Uterus (tissue), 4 donors: ENCODE measurements around the gene NDUFC1. TPM values are rescaled to one million over a fixed set of nuclear protein-coding genes. Genes with fewer than 3 reads are reported as not detected.

Source experiments
- DNase-seq, 2 donors: peaks; one replicate each; pipeline ENCODE4 v3.0.0-alpha.2; 2019 to 2020
- H3K27ac ChIP-seq, 2 donors: fragments of 200-600 bp; sonication (generic); 1 replicate in 1 of 2; 2 replicates in 1 of 2; pipeline ENCODE4 v1.5.1; 2016 to 2018
- H3K27me3 ChIP-seq, 2 donors: fragments of 200-600 bp; sonication (generic); one replicate each; pipeline ENCODE4 v1.5.1; 2018 to 2019; ENCODE audit warnings: control low read depth in 1 of 2
- H3K36me3 ChIP-seq, 2 donors: fragments of 200-600 bp; sonication (generic); one replicate each; pipeline ENCODE4 v1.5.1; 2019; ENCODE audit warnings: control low read depth in 1 of 2
- H3K4me1 ChIP-seq, 2 donors: fragments of 200-600 bp; sonication (generic); one replicate each; pipeline ENCODE4 v1.5.1; 2018 to 2019; ENCODE audit warnings: control low read depth in 1 of 2
- H3K4me3 ChIP-seq, 2 donors: fragments of 200-600 bp; sonication (generic); 1 replicate in 1 of 2; 2 replicates in 1 of 2; pipeline ENCODE4 v1.5.1; 2018 to 2019; ENCODE audit warnings: mild to moderate bottlenecking in 1 of 2
- H3K9me3 ChIP-seq, 2 donors: fragments of 200-600 bp; sonication (generic); one replicate each; pipeline ENCODE4 v1.5.1; 2019; ENCODE audit warnings: control low read depth in 1 of 2
- POLR2A ChIP-seq, 2 donors: fragments of 450-650 bp; IDR thresholded peaks; one replicate each; pipeline ENCODE4 v1.6.1; 2016; ENCODE audit warnings: antibody characterized with exemption in 2 of 2, mild to moderate bottlenecking in 1 of 2, moderate library complexity in 1 of 2
- intact Hi-C: fragments of 100-400 bp; cut with DNase I; formaldehyde crosslinking; loops from one replicate; pipeline ENCODE4 v1.15.1; 2023; ENCODE audit warnings: low total_unique reads
- total RNA-seq, 4 donors: library from RNA; depleted of rRNA in 3 of 4; stranded (reverse); fragments of >200 nt in 3 of 4; gene quantifications; one replicate each; pipeline versions ENCODE4 v1.1.0 to v1.2.4, GENCODE V29; 2014 to 2023
- TF ChIP-seq, protein P1 (sequence below), 4 experiments: fragments of 200-600 bp in 2 of 4; fragments of 450-650 bp in 2 of 4; sonication (generic) in 2 of 4; IDR thresholded peaks; one replicate each; pipeline ENCODE4 v1.5.1; 2016 to 2019; ENCODE audit warnings: antibody characterized with exemption in 4 of 4, mild to moderate bottlenecking in 2 of 4, moderate library complexity in 1 of 4
- donor health status: DM: yes; HTN: yes; CAD: no.

NDUFC1 gene
- total RNA-seq, 4 donors from 2014 or later = 0.77 to 43.8 (median 14.9) TPM

DNA sequence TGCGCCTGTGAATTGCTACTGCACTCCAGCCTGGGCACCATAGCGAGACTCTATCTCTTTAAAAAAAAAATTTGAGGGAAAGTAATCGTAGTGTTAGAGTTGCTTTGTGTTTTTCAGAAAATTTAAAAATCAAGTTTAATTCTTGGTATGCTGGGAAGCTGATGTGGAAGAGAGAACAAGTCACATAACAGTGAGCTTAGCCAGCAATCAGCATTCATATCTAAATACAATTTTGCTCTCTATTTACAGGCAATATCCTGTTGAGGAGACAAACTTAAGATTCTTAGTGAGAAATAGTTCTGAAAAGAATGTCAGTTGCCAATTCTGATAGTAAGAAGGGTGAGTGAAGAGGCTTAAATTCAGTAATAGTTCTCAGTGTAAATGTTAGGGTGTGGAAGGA lies 9.6 kb upstream of the NDUFC1 start:
- no peak overlapping the region for H3K4me3 ChIP-seq
- no peak for TF ChIP-seq POLR2A (IDR thresholded peaks at IDR 0.05)
- TF ChIP-seq, protein P1, sequence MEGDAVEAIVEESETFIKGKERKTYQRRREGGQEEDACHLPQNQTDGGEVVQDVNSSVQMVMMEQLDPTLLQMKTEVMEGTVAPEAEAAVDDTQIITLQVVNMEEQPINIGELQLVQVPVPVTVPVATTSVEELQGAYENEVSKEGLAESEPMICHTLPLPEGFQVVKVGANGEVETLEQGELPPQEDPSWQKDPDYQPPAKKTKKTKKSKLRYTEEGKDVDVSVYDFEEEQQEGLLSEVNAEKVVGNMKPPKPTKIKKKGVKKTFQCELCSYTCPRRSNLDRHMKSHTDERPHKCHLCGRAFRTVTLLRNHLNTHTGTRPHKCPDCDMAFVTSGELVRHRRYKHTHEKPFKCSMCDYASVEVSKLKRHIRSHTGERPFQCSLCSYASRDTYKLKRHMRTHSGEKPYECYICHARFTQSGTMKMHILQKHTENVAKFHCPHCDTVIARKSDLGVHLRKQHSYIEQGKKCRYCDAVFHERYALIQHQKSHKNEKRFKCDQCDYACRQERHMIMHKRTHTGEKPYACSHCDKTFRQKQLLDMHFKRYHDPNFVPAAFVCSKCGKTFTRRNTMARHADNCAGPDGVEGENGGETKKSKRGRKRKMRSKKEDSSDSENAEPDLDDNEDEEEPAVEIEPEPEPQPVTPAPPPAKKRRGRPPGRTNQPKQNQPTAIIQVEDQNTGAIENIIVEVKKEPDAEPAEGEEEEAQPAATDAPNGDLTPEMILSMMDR (IDR thresholded peaks at IDR 0.05) = no peak
- peaks cover 0 to 10% of the 10 kb centered on the region in 2 donors for H3K4me1 ChIP-seq
- H3K27ac ChIP-seq = no peak overlapping the region
- H3K27me3 ChIP-seq = no peaks in the 10 kb centered on the region
- H3K9me3 ChIP-seq = no peaks in the 10 kb centered on the region
- no peak for DNase-seq
- H3K36me3 ChIP-seq = no peaks in the 10 kb centered on the region
- intact Hi-C loops = no loop called here

DNA sequence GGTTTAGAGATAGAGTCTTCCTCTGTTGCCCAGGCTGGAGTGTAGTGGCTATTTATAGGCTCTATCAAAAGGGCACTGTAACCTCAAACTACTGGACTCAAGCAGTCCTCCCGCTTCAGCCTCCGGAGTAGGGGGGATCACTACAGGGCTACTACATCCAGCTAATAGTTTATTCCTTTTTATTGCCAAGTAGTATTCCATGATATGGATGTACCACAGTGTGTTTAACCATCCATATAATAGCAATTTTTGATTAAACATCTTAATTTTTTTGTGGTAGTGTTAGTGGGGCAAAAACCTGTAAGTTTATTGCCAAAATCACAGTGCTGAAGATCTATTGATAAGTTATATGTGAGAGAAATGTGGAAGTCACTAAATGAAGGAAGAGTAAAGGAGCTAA lies 2.6 kb upstream of the NDUFC1 start:
- no peak for TF ChIP-seq POLR2A (IDR thresholded peaks at IDR 0.05)
- TF ChIP-seq, protein P1 (IDR thresholded peaks at IDR 0.05) = no peak
- Histone ChIP-seq H3K36me3 (no peaks in the 10 kb centered on the region), H3K27ac (no peak overlapping the region), H3K4me1 (peaks cover 0 to under 1% of the 10 kb centered on the region in 2 donors), H3K9me3 (no peaks in the 10 kb centered on the region), H3K27me3 (no peaks in the 10 kb centered on the region), H3K4me3 (no peak overlapping the region)
- intact Hi-C loops = no loop called here
- no peak for DNase-seq

DNA sequence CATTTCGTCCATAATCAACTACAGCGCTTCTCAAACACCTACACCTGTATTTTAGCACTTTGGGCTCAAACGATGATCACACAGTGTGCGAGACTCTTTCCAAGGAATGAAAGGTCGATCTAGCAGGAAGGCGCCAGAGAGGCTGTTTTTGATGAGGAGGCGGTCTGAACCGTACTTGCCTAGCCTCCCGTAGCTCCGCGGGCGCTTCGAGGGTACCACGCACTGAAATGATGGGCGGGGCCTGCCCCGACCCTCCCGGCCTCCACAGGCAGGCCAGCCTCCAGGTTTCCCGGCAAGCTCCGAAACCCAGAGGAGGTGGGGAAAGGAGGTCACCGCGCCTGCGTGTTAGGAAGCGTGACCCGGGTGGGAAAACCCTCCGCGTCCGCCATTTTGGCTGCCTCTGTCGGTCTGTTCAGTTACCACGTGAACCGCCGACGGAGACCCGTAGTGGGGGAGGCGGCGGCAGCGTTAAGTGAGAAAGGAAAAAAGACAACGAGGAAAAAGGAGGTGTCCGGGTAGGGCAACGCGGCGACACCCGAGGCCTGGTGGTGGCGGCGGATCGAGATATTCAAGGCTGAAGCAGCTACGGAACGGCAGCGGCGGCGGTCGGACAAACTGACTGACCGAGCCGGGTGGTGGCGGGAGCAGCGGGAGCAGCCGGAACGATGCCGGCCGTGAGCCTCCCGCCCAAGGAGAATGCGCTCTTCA lies 1.0 kb downstream of the NDUFC1 start, which contains the start of gene NAA15:
TSS of gene NAA15 (plus strand) at position 393 of the 708 bp plus-strand sequence. CDS start at position 666, 273 bp downstream.
- Histone ChIP-seq H3K36me3 (no peaks in the 10 kb centered on the region), H3K27me3 (no peaks in the 10 kb centered on the region), H3K27ac (peak within 1 kb of the TSS; percentile 89 to 94), H3K9me3 (no peaks in the 10 kb centered on the region), H3K4me3 (peak within 1 kb of the TSS; percentile 72 to 93), H3K4me1 (peaks cover 0 to 4% of the 10 kb centered on the region in 2 donors)
- TF ChIP-seq, protein P1 (IDR thresholded peaks at IDR 0.05) = peak in 2 of 4 experiments; percentile 14 to 19
- peak; percentile 73 to 83 for TF ChIP-seq POLR2A (IDR thresholded peaks at IDR 0.05)
- DNase-seq = peak; percentile 97
- intact Hi-C loops = no loop called here

DNA sequence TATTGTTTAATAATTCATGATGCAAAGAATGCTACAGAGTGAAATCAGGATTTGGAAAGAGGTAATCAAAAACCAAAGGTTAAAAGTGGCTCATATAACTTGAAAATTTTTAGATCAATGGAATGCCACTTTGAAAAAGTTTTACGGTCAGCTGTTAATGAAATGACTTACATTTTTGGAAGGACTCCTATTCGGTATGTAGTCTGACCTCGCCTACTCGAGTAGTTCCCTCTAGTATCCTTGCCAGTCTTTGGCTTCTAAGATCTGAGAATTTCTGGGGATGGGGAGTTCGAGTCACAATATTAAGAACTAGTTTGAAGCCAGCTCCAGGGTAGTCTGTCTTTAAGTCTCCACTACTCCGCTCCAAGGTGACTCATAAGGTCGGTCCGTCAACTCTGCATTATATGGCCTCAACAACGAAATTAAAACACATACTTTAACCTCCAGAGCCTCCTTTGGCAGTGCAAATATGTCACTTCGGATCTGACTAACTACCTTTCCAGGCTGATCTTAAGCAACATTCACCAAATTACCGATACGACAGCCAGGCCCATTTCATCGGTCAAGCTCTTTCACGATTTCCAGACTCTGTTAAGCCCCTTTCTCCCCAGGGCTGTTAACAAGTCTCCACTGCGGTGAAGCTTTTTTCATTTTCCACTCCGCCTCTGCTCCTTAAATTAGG lies 1.7 kb downstream of the NDUFC1 start:
- intact Hi-C loops = no loop called here

More for the DNA sequence above, 1.7 kb downstream of the NDUFC1 start:
- Histone ChIP-seq H3K27ac (peak overlapping the region; percentile 89 to 94), H3K9me3 (no peaks in the 10 kb centered on the region), H3K36me3 (no peaks in the 10 kb centered on the region), H3K4me3 (peak overlapping the region; percentile 72 to 93), H3K27me3 (no peaks in the 10 kb centered on the region), H3K4me1 (peaks cover 0 to 4% of the 10 kb centered on the region in 2 donors)
- no peak for TF ChIP-seq POLR2A (IDR thresholded peaks at IDR 0.05)
- TF ChIP-seq, protein P1 (IDR thresholded peaks at IDR 0.05) = no peak
- peak in 1 of 2 donors; percentile 26 for DNase-seq
